ENCODE results near the gene SIX5.

GRCh38 chr19:45793178-45793564 is 24.1 kb upstream of the SIX5 start:
- TF ChIP-seq TCF7L2 (IDR thresholded peaks at IDR 0.05; ENCODE audit: borderline replicate concordance, low read depth, low read length), result no peak
- TF ChIP-seq ZNF155 (tag by site-specific recombination; IDR thresholded peaks at IDR 0.05), result no peak
- no peak for TF ChIP-seq ZNF16 (tag by site-specific recombination; IDR thresholded peaks at IDR 0.05; ENCODE audit: low read depth)
